Posterior vena cava (tissue), 2 donors: Measurements from ENCODE around the gene KLK13. TPM values are rescaled to one million over a fixed set of nuclear protein-coding genes. Genes with fewer than 3 reads are reported as not detected.

Experiments
- DNase-seq: peaks from one replicate; pipeline ENCODE4 v3.0.0-alpha.2; 2020; ENCODE audit warnings: low spot score
- intact Hi-C, 2 donors: fragments of 100-400 bp; cut with DNase I; formaldehyde crosslinking; loops; one replicate each; pipeline versions ENCODE4 v1.14.1 to v1.14.2; 2022 to 2023
- total RNA-seq, 2 donors: library from RNA; stranded (reverse); fragmentation: NEBNext Ultra II Directional; extraction: Animal tissue kit (Norgen Biotek cat#: 25700); gene quantifications; one replicate each; pipeline ENCODE4 v1.2.1, GENCODE V29; 2021
- donor health status: DM: yes; HTN: yes; CAD: no.
- donor health status: DM: yes; HTN: yes; CAD: no.

KLK13 gene
- total RNA-seq, 2 donors from 2014 or later, result not detected

- DNase-seq, result peak; percentile 72
- intact Hi-C loops, result no loop called here
These were observed 28.8 kb upstream of the KLK13 start for GRCh38 chr19:51093510-51094345.

GRCh38 chr19:51093101-51093500 is 28.2 kb upstream of the KLK13 start:
- peak; percentile 41 for DNase-seq
- intact Hi-C loops, result no loop called here

GRCh38 chr19:51091895-51092873 is 27.3 kb upstream of the KLK13 start:
- intact Hi-C loops, result no loop called here

GRCh38 chr19:51091126-51091525 is 26.2 kb upstream of the KLK13 start:
- DNase-seq, result peak; percentile 30
- intact Hi-C loops, result no loop called here

More at GRCh38 chr19:51091895-51092873, 27.3 kb upstream of the KLK13 start:
- peak; percentile 16 for DNase-seq

- peak; percentile 37 for DNase-seq
- intact Hi-C loops, result no loop called here
These were observed 25.6 kb upstream of the KLK13 start for GRCh38 chr19:51090471-51090870.

GRCh38 chr19:51089786-51090185 is 24.9 kb upstream of the KLK13 start:
- peak; percentile 67 for DNase-seq
- intact Hi-C loops, result no loop called here

GRCh38 chr19:51086153-51086850 is 21.4 kb upstream of the KLK13 start:
- intact Hi-C loops, result loop anchor here in 1 of 2 donors (2.0 kb wide), 1 partner anchor 72 kb away; no protein-coding TSS in a partner anchor
- DNase-seq, result peak; percentile 38

- intact Hi-C loops, result no loop called here
- peak; percentile 53 for DNase-seq
These were observed 19.6 kb upstream of the KLK13 start for GRCh38 chr19:51084505-51084904.

GRCh38 chr19:51083783-51084182 is 18.9 kb upstream of the KLK13 start:
- DNase-seq, result peak; percentile 52
- intact Hi-C loops, result no loop called here

GRCh38 chr19:51083181-51083580 is 18.3 kb upstream of the KLK13 start:
- DNase-seq, result no peak
- intact Hi-C loops, result no loop called here

- intact Hi-C loops, result no loop called here
- DNase-seq, result no peak
These were observed 17.7 kb upstream of the KLK13 start, which contains the start of gene KLK14 for GRCh38 chr19:51082611-51083010. Gene KLK14, minus strand, starts transcription at chr19:51082887. Its CDS starts 273 bp downstream, at chr19:51082614.

GRCh38 chr19:51081476-51081875 is 16.6 kb upstream of the KLK13 start:
- intact Hi-C loops, result no loop called here
- peak; percentile 22 for DNase-seq

GRCh38 chr19:51079481-51080110 is 14.7 kb upstream of the KLK13 start:
- DNase-seq, result no peak
- intact Hi-C loops, result no loop called here

- intact Hi-C loops, result no loop called here
- no peak for DNase-seq
These were observed 13.8 kb upstream of the KLK13 start for GRCh38 chr19:51078731-51079130.

- DNase-seq, result no peak
- intact Hi-C loops, result no loop called here
These were observed 13.2 kb upstream of the KLK13 start for GRCh38 chr19:51078104-51078503.

GRCh38 chr19:51076631-51077213 is 11.8 kb upstream of the KLK13 start:
- no peak for DNase-seq
- intact Hi-C loops, result no loop called here

GRCh38 chr19:51075998-51076397 is 11.1 kb upstream of the KLK13 start:
- no peak for DNase-seq
- intact Hi-C loops, result no loop called here

- intact Hi-C loops, result no loop called here
- DNase-seq, result no peak
These were observed 6.2 kb upstream of the KLK13 start for GRCh38 chr19:51071095-51071405.
